ENCODE data around the gene ENKD1.

ENKD1 gene

GRCh38 chr16:67666559-67667452 lies at the start of gene ENKD1, which contains the start of gene C16orf86:
ENKD1 (minus strand) TSS chr16:67666750; CDS start chr16:67666442, 308 bp downstream.
C16orf86 (plus strand) TSS chr16:67666814; CDS start chr16:67666971, 157 bp downstream.
- peak within 1 kb of the TSS; percentile 74 for H3K9ac ChIP-seq (ENCODE audit: low read length)
- H3K36me3 ChIP-seq (ENCODE audit: insufficient read depth, low read length): peaks cover 11% of the 10 kb centered on the region; the same call in 1 of the 2 replicates
- no peaks in the 10 kb centered on the region for H3K9me3 ChIP-seq (ENCODE audit: low read length)
- TF ChIP-seq EZH2 (IDR thresholded peaks at IDR 0.05; ENCODE audit: borderline replicate concordance, low read length) (no peak), CTCF (IDR thresholded peaks at IDR 0.05; ENCODE audit: low read length) (no peak)
- H3K27me3 ChIP-seq (ENCODE audit: insufficient read depth, low read length): no peaks in the 10 kb centered on the region
- peak within 1 kb of the TSS; percentile 75 for H3K27ac ChIP-seq (ENCODE audit: low read depth, low read length, poor library complexity, severe bottlenecking)
- H3K4me3 ChIP-seq (ENCODE audit: low read depth, low read length, poor library complexity, severe bottlenecking): peak within 1 kb of the TSS; percentile 70
- H3K4me2 ChIP-seq (ENCODE audit: low read length): peak within 1 kb of the TSS; percentile 85
- H3K79me2 ChIP-seq (ENCODE audit: insufficient read depth, low read length): no peaks in the 10 kb centered on the region
- no peaks in the 10 kb centered on the region for H3F3A ChIP-seq (ENCODE audit: insufficient read depth, low read length)
- peaks cover 33% of the 10 kb centered on the region for H3K4me1 ChIP-seq (ENCODE audit: insufficient read depth, low read length, severe bottlenecking)
- H4K20me1 ChIP-seq (ENCODE audit: insufficient read depth, low read length): no peaks in the 10 kb centered on the region
- H3K9me2 ChIP-seq (ENCODE audit: low read depth, low read length): no peaks in the 10 kb centered on the region
- H2AFZ ChIP-seq (ENCODE audit: low read length): no peak within 1 kb of the TSS

- TF ChIP-seq EZH2 (IDR thresholded peaks at IDR 0.05; ENCODE audit: borderline replicate concordance, low read length) (no peak), CTCF (IDR thresholded peaks at IDR 0.05; ENCODE audit: low read length) (no peak)
- H3K4me1 ChIP-seq (ENCODE audit: insufficient read depth, low read length, severe bottlenecking): peaks cover 44% of the 10 kb centered on the region
- H3K4me3 ChIP-seq (ENCODE audit: low read depth, low read length, poor library complexity, severe bottlenecking): no peak overlapping the region
- no peaks in the 10 kb centered on the region for H4K20me1 ChIP-seq (ENCODE audit: insufficient read depth, low read length)
- H3K9me3 ChIP-seq (ENCODE audit: low read length): no peaks in the 10 kb centered on the region
- peak overlapping the region; percentile 19 for H3K27ac ChIP-seq (ENCODE audit: low read depth, low read length, poor library complexity, severe bottlenecking)
- H3K27me3 ChIP-seq (ENCODE audit: insufficient read depth, low read length): no peaks in the 10 kb centered on the region
- H2AFZ ChIP-seq (ENCODE audit: low read length): no peak overlapping the region
- H3K9ac ChIP-seq (ENCODE audit: low read length): no peak overlapping the region
- no peaks in the 10 kb centered on the region for H3K9me2 ChIP-seq (ENCODE audit: low read depth, low read length)
- peaks cover 63% of the 10 kb centered on the region for H3K79me2 ChIP-seq (ENCODE audit: insufficient read depth, low read length)
- no peaks in the 10 kb centered on the region; the same call in 1 of the 2 replicates for H3F3A ChIP-seq (ENCODE audit: insufficient read depth, low read length)
- H3K4me2 ChIP-seq (ENCODE audit: low read length): peak overlapping the region; percentile 7; the same call in 1 of the 2 replicates
- H3K36me3 ChIP-seq (ENCODE audit: insufficient read depth, low read length): peaks cover 12% of the 10 kb centered on the region
Observed at GRCh38 chr16:67716097-67716496, 49.5 kb upstream of the ENKD1 start.

- Histone ChIP-seq H3K27ac (ENCODE audit: low read depth, low read length, poor library complexity, severe bottlenecking) (no peak overlapping the region), H3K9ac (ENCODE audit: low read length) (no peak overlapping the region), H3K27me3 (ENCODE audit: insufficient read depth, low read length) (no peaks in the 10 kb centered on the region), H3K4me2 (ENCODE audit: low read length) (no peak overlapping the region), H2AFZ (ENCODE audit: low read length) (no peak overlapping the region), H3K36me3 (ENCODE audit: insufficient read depth, low read length) (peaks cover 12% of the 10 kb centered on the region), H3K9me3 (ENCODE audit: low read length) (no peaks in the 10 kb centered on the region), H3K79me2 (ENCODE audit: insufficient read depth, low read length) (peaks cover 64% of the 10 kb centered on the region), H4K20me1 (ENCODE audit: insufficient read depth, low read length) (no peaks in the 10 kb centered on the region), H3F3A (ENCODE audit: insufficient read depth, low read length) (no peaks in the 10 kb centered on the region), H3K4me1 (ENCODE audit: insufficient read depth, low read length, severe bottlenecking) (peaks cover 35% of the 10 kb centered on the region), H3K9me2 (ENCODE audit: low read depth, low read length) (no peaks in the 10 kb centered on the region), H3K4me3 (ENCODE audit: low read depth, low read length, poor library complexity, severe bottlenecking) (no peak overlapping the region)
- no peak for TF ChIP-seq EZH2 (IDR thresholded peaks at IDR 0.05; ENCODE audit: borderline replicate concordance, low read length)
- no peak for TF ChIP-seq CTCF (IDR thresholded peaks at IDR 0.05; ENCODE audit: low read length)
Observed at GRCh38 chr16:67714522-67714921, 48.0 kb upstream of the ENKD1 start.
